ENCODE results near the gene TCEAL7. TPM values are rescaled to one million over a fixed set of nuclear protein-coding genes. Genes with fewer than 3 reads are reported as not detected.

Gene TCEAL7
- total RNA-seq, 1 donor from 2014 or later: 34.3 TPM

DNA sequence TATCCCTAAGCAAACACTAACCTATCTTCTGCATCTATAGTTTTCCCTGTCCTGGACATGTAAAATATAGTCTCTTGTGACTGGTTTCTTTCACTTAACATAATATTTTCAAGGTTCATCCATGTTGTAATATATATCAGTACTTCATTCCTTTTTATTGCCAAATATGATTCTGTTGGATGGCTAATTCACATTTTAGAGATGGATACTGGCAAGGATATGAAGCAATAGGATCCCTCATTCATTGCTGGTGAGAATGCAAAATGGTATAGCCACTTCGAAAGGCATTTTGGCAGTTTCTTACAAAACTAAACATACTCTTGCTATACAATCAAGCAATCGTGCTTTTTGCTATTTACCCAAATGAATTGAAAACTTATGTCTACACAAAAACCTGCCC lies 33.0 kb downstream of the TCEAL7 start:
- no peak overlapping the region for H3K27ac Mint-ChIP-seq
- H3K4me1 Mint-ChIP-seq: peaks cover 12% of the 10 kb centered on the region
- H3K4me3 Mint-ChIP-seq: no peak overlapping the region
- TF ChIP-seq CTCF (IDR thresholded peaks at IDR 0.05) (no peak), EZH2 (IDR thresholded peaks at IDR 0.05) (no peak), EZH2phosphoT487 (IDR thresholded peaks at IDR 0.05) (no peak)
- Histone ChIP-seq H3K27me3 (no peaks in the 10 kb centered on the region), H3K9ac (no peak overlapping the region), H3K79me2 (ENCODE audit: low read depth) (peaks cover under 1% of the 10 kb centered on the region), H3K27ac (no peak overlapping the region), H4K20me1 (ENCODE audit: low read depth) (no peaks in the 10 kb centered on the region), H3K4me3 (no peak overlapping the region), H3K36me3 (peaks cover 5% of the 10 kb centered on the region), H3F3A (ENCODE audit: low read depth) (no peaks in the 10 kb centered on the region), H3K9me3 (ENCODE audit: low read depth) (no peaks in the 10 kb centered on the region), H2AFZ (replicated peaks) (no peak overlapping the region), H3K4me1 (peaks cover under 1% of the 10 kb centered on the region), H3K4me2 (no peak overlapping the region)
- no peaks in the 10 kb centered on the region for H3K27me3 Mint-ChIP-seq (ENCODE audit: insufficient read depth, low read depth)
- no peak for DNase-seq (ENCODE audit: low spot score)
- peaks cover 7% of the 10 kb centered on the region for H3K36me3 Mint-ChIP-seq
- peaks cover 3% of the 10 kb centered on the region for H3K9me3 Mint-ChIP-seq

DNA sequence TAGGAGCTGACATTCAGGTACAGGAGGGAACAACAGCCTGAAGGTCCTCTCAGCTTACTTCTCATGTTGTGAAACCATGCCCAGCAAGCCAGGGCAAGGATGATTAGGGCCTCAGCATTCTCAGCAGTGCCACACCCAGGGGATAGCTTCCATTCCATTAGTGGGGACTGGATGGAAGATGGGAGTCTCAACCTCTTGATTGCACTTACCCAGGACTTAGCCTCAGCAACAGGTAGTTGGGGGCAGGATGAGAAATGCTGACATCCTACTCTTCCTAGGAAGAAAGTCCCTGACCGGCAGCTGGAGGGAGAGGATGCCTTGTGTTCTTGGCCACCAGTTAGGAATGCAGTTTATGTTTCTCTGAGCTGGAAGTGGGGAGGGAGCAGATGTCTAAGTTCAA lies 37.5 kb downstream of the TCEAL7 start:
- H3F3A ChIP-seq (ENCODE audit: low read depth): no peaks in the 10 kb centered on the region
- no peaks in the 10 kb centered on the region for H3K4me1 ChIP-seq
- H3K4me3 ChIP-seq: no peak overlapping the region
- no peak overlapping the region for H3K27ac ChIP-seq
- H3K27me3 ChIP-seq: no peaks in the 10 kb centered on the region
- Mint-ChIP-seq H3K27me3 (ENCODE audit: insufficient read depth, low read depth) (no peaks in the 10 kb centered on the region), H3K4me1 (peaks cover 3% of the 10 kb centered on the region), H3K9me3 (peaks cover 3% of the 10 kb centered on the region), H3K4me3 (no peak overlapping the region), H3K36me3 (no peaks in the 10 kb centered on the region), H3K27ac (no peak overlapping the region)
- H4K20me1 ChIP-seq (ENCODE audit: low read depth): no peaks in the 10 kb centered on the region
- no peak for DNase-seq (ENCODE audit: low spot score)
- no peaks in the 10 kb centered on the region for H3K36me3 ChIP-seq
- no peak overlapping the region for H3K9ac ChIP-seq
- H3K79me2 ChIP-seq (ENCODE audit: low read depth): no peaks in the 10 kb centered on the region
- TF ChIP-seq EZH2 (IDR thresholded peaks at IDR 0.05) (no peak), CTCF (IDR thresholded peaks at IDR 0.05) (no peak), EZH2phosphoT487 (IDR thresholded peaks at IDR 0.05) (no peak)
- no peaks in the 10 kb centered on the region for H3K9me3 ChIP-seq (ENCODE audit: low read depth)
- no peak overlapping the region for H2AFZ ChIP-seq (replicated peaks)
- H3K4me2 ChIP-seq: no peak overlapping the region

- no peaks in the 10 kb centered on the region for H3K79me2 ChIP-seq (ENCODE audit: low read depth)
- no peak overlapping the region for H3K27ac Mint-ChIP-seq
- H3F3A ChIP-seq (ENCODE audit: low read depth): no peaks in the 10 kb centered on the region
- H3K4me1 ChIP-seq: no peaks in the 10 kb centered on the region
- H3K27me3 Mint-ChIP-seq (ENCODE audit: insufficient read depth, low read depth): no peaks in the 10 kb centered on the region
- peaks cover 3% of the 10 kb centered on the region for H3K9me3 Mint-ChIP-seq
- H3K4me3 Mint-ChIP-seq: no peak overlapping the region
- no peak overlapping the region for H3K4me3 ChIP-seq
- H3K4me2 ChIP-seq: no peak overlapping the region
- H3K36me3 ChIP-seq: no peaks in the 10 kb centered on the region
- no peaks in the 10 kb centered on the region for H3K27me3 ChIP-seq
- H3K9me3 ChIP-seq (ENCODE audit: low read depth): no peaks in the 10 kb centered on the region
- H4K20me1 ChIP-seq (ENCODE audit: low read depth): no peaks in the 10 kb centered on the region
- H3K9ac ChIP-seq: no peak overlapping the region
- no peak overlapping the region for H2AFZ ChIP-seq (replicated peaks)
- no peak for TF ChIP-seq EZH2phosphoT487 (IDR thresholded peaks at IDR 0.05)
- no peak for TF ChIP-seq EZH2 (IDR thresholded peaks at IDR 0.05)
- TF ChIP-seq CTCF (IDR thresholded peaks at IDR 0.05): no peak
- H3K27ac ChIP-seq: no peak overlapping the region
- no peak for DNase-seq (ENCODE audit: low spot score)
- no peaks in the 10 kb centered on the region for H3K4me1 Mint-ChIP-seq
- no peaks in the 10 kb centered on the region for H3K36me3 Mint-ChIP-seq
These were observed 39.4 kb downstream of the TCEAL7 start for GRCh38 chrX:103369479-103369878.
